ENCODE measurements around the gene LGALS8.

The LGALS8 gene

DNA sequence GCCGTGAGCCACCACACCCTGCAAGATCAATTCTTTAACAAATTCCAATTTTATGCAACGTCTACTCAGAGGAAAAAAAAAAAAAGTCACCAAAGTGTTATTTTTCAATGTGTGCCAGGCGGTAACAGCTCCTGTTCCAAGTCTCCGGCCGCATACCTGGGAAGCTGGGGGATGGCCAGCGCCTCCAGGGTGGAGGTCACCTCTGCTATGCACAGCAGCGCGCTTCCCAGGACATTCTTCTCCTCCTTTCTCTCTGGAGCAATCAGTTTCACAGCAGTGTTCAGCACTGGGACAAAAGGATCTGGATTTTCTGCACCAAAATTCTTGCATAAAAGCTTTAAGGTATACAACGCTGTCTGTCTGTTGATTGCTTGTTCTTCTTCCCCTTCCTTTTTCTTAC lies 34.3 kb downstream of the LGALS8 start:
- TF ChIP-seq, protein P1, sequence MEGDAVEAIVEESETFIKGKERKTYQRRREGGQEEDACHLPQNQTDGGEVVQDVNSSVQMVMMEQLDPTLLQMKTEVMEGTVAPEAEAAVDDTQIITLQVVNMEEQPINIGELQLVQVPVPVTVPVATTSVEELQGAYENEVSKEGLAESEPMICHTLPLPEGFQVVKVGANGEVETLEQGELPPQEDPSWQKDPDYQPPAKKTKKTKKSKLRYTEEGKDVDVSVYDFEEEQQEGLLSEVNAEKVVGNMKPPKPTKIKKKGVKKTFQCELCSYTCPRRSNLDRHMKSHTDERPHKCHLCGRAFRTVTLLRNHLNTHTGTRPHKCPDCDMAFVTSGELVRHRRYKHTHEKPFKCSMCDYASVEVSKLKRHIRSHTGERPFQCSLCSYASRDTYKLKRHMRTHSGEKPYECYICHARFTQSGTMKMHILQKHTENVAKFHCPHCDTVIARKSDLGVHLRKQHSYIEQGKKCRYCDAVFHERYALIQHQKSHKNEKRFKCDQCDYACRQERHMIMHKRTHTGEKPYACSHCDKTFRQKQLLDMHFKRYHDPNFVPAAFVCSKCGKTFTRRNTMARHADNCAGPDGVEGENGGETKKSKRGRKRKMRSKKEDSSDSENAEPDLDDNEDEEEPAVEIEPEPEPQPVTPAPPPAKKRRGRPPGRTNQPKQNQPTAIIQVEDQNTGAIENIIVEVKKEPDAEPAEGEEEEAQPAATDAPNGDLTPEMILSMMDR (conservative IDR thresholded peaks at IDR 0.05): no peak
- no peak overlapping the region for H3K27ac ChIP-seq

DNA sequence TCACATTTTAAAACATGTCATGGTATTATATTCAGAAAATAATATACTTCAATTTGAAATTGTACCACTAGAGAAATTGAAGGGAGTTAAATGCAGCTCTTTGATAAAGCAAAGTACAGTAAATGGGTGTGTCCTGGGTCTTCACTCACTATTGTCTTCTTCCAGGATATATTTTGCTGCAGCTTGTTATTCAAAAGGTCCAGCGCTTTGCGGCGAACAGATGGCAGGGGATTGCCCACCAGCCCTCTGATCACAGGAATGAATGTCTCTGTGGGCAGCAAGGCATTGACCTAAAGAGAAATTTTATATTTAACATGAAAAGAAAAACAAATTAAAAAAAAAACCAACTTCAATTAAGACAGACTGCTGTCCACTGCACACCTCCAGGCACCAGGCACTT lies 35.1 kb downstream of the LGALS8 start:
- H3K27ac ChIP-seq: no peak overlapping the region

DNA sequence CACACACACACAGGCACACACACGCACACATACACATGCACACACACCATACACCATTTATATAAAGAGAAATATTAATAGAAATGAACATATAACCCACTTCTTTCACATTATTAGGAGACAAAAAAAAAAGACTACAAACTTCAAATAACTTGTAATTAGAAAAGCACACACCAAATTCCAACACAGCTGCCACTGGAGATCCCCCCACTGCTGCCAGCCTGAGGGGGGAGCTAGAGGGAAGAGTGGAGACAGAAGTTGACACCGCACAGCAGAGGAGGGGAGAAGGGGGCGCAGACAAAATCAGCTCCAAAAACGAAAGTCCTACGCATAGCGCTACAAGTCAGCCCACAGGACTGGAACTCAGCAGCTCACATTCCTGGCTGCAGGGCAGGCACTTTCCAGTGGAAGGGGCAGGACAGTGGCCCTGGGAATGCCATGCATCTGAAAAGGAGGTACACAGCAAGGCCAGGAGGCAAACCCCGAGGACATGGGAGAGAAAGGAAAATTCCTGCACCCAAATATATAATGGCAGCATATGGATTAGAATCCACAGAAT lies 36.5 kb downstream of the LGALS8 start:
- no peak overlapping the region for H3K27ac ChIP-seq
- TF ChIP-seq, protein P1 (conservative IDR thresholded peaks at IDR 0.05): no peak

More for the DNA sequence above, 35.1 kb downstream of the LGALS8 start:
- TF ChIP-seq, protein P1 (conservative IDR thresholded peaks at IDR 0.05): no peak

DNA sequence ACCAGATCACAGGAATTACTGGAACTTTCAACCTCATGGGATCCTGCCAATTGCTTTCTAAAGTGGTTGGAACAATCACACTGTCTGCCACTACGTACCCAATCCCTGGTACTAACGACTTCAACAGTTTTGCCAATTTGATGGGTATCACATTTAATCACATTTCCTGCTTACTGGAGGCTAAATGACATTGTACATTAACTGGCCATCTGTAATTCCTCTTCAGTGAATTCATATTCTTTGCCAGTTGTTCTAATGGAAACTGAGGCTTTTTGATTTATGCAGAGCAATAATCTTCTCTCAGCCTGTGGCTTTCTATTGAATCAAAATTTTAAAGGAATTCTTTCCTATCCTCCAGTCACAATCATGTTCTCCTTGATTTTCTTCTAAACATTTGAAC lies 38.2 kb downstream of the LGALS8 start:
- TF ChIP-seq, protein P1 (conservative IDR thresholded peaks at IDR 0.05): no peak

DNA sequence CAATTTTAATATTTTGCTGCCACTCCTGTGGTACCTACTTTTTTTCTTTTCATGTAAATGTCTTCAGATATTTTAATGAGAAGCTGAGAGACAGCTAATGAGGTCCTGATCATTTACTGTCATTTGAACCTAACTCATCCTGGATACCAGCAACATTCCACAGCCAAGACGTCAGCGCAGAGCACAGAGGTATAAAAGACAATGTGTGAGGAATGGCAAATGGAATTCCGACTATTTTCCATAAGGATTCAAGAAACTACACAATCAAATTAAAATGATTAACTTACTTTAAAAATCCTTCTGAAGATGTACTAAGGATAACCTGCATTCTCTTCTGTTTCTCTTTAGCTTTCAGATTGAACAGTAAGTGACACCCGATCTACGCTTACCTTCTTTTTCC lies 41.7 kb downstream of the LGALS8 start:
- TF ChIP-seq, protein P1 (conservative IDR thresholded peaks at IDR 0.05): no peak

More for the DNA sequence above, 38.2 kb downstream of the LGALS8 start:
- no peak overlapping the region for H3K27ac ChIP-seq

DNA sequence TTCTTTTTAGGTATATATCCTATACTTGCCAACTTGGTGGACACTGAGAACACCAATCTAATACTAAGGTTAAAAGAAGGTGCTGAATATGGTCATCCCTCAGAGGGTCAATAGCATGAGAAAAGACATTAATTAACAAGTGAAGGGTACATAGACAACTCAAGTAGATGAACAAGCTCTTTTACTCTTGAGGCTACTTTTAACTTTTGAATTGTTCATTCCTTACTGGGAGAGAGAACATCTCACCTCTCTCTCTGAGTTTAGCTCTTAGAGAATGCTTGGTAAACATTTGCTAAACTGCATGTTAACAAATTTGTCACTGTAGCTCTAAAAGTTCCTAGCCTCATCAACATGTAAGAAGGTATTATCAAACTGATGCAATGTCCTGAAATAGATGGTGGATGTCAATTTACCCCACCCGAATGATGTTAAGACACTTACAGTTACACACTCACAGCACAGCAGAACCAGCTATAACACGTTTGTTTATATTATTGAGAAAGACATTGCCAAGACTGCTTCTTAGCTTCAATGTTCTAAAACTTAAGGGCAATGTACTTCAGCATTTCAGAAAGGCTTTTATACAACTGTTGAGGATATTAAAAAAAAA lies 44.6 kb downstream of the LGALS8 start:
- TF ChIP-seq, protein P1 (conservative IDR thresholded peaks at IDR 0.05): no peak
- no peak overlapping the region for H3K27ac ChIP-seq

More for the DNA sequence above, 41.7 kb downstream of the LGALS8 start:
- H3K27ac ChIP-seq: no peak overlapping the region

DNA sequence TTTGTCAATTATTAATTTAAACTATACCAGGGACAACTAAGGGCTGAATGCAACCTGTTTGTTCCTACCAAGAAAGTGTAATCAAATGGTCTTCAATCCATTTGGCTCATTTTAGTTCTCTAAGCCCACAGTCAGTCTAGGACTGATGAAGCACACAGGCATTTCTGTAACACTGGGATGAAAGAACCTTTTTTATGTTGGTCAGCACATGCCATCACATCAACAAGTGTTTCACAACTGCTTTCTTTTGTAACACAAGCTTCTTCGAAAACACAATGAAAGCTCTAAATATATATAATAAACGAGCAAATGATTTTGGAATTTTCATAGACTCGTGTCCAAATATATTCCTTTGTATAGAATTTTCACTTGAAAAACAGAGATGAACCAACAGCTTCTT lies 51.7 kb downstream of the LGALS8 start:
- H3K27ac ChIP-seq: no peak overlapping the region
- TF ChIP-seq, protein P1 (conservative IDR thresholded peaks at IDR 0.05): no peak
